OCI-LY3 (cell line): ENCODE data around the gene VGLL4.

Experiments
- H2AFZ ChIP-seq: fragments of 200-600, 300-600 bp; shearing (Covaris generic); 2 replicates; pipeline ENCODE4 v1.6.0; 2014; ENCODE audit warnings: antibody characterized with exemption, low read depth, low read length
- H3K27ac ChIP-seq: fragments of 200-600, 300-600 bp; sonication (generic); 2 replicates; pipeline ENCODE4 v1.5.1; 2014; ENCODE audit warnings: mild to moderate bottlenecking, low read length, moderate library complexity, mixed read lengths
- H3K27me3 ChIP-seq: fragments of 200-600, 300-600 bp; sonication (generic); 2 replicates; pipeline ENCODE4 v1.6.1; 2014; ENCODE audit warnings: low read depth, low read length, mixed read lengths
- H3K36me3 ChIP-seq: fragments of 200-600, 300-600 bp; sonication (generic); replicated peaks from 2 replicates; pipeline ENCODE3; 2014; ENCODE audit warnings: low read depth, low read length, mixed read lengths
- H3K4me1 ChIP-seq: fragments of 300-600, 200-600 bp; sonication (generic); 2 replicates; pipeline ENCODE4 v1.6.1; 2014; ENCODE audit warnings: low read length, mixed read lengths
- H3K4me2 ChIP-seq: fragments of 200-600, 300-600 bp; sonication (generic); 2 replicates; pipeline ENCODE4 v1.6.1; 2014; ENCODE audit warnings: low read length, mixed read lengths
- H3K4me3 ChIP-seq: fragments of 300-600, 200-600 bp; sonication (generic); 2 replicates; pipeline ENCODE4 v1.5.1; 2014; ENCODE audit warnings: antibody characterized with exemption, mild to moderate bottlenecking, low read length, moderate library complexity
- H3K79me2 ChIP-seq: fragments of 300-600, 200-600 bp; shearing (Covaris generic); 2 replicates; pipeline ENCODE4 v1.6.1; 2014; ENCODE audit warnings: mild to moderate bottlenecking, low read length, mixed read lengths
- H3K9ac ChIP-seq: fragments of 300-600, 200-600 bp; shearing (Covaris generic); 2 replicates; pipeline ENCODE4 v1.6.0; 2014; ENCODE audit warnings: mild to moderate bottlenecking, low read length, moderate library complexity
- H3K9me3 ChIP-seq: fragments of 200-600, 300-600 bp; shearing (Covaris generic); 2 replicates; pipeline ENCODE4 v1.6.1; 2014; ENCODE audit warnings: low read length, mixed read lengths; ENCODE audit not compliant: insufficient read depth
- H4K20me1 ChIP-seq: fragments of 200-600, 300-600 bp; sonication (generic); 2 replicates; pipeline ENCODE4 v1.6.1; 2016; ENCODE audit warnings: low read length, mixed read lengths; ENCODE audit not compliant: insufficient read depth
- CTCF ChIP-seq: fragments of 200-600, 300-600 bp; sonication (generic); IDR thresholded peaks from 2 replicates; pipeline ENCODE4 v1.5.1; 2014; ENCODE audit warnings: antibody characterized with exemption, low read length, low read depth
- EZH2phosphoT487 ChIP-seq: fragments of 200-600 bp; shearing (Covaris generic); IDR thresholded peaks from 2 replicates; pipeline ENCODE4 v1.6.1; 2018; ENCODE audit warnings: antibody characterized with exemption, mixed run types, low read depth

Gene VGLL4

DNA sequence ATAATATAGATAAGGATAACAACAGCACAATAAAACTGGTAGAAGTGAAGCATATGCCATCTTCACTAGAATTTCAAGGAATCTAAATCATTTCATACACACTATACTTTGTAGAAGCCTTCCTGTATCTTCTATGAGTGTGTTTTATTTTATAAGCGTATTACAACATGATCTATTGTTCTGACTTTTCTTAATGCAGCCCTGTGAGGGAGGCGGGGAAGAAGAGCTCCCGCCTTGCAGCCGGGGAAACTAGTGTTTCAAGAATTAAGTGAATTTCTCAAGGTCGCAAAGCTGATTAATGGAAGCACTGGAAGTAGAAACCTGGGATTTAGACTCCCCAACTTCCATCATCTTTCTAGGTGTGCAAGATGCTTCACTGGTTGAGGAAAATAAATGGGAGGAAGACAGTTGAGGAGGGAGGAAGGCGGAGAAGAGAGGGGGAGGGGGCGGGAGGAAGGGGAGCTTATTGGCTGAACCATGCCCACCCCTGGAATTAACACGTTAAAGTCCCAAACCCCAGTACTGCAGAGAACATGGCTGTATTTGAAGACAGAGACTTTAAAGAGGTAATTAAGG is 32.9 kb downstream of the VGLL4 start:
- no peak overlapping the region for H3K27ac ChIP-seq
- H3K9me3 ChIP-seq: no peaks in the 10 kb centered on the region
- H3K36me3 ChIP-seq: no peaks in the 10 kb centered on the region

GRCh38 chr3:11610044-11610671 is 33.6 kb downstream of the VGLL4 start:
- H4K20me1 ChIP-seq: peaks cover 44% of the 10 kb centered on the region
- no peak overlapping the region for H3K4me2 ChIP-seq
- H3K9ac ChIP-seq: no peak overlapping the region
- H3K79me2 ChIP-seq: peaks cover 31% of the 10 kb centered on the region
- H3K27ac ChIP-seq: no peak overlapping the region
- H3K27me3 ChIP-seq: no peaks in the 10 kb centered on the region
- no peaks in the 10 kb centered on the region for H3K36me3 ChIP-seq
- no peak overlapping the region for H3K4me3 ChIP-seq
- no peaks in the 10 kb centered on the region for H3K9me3 ChIP-seq
- TF ChIP-seq EZH2phosphoT487 (no peak), CTCF (no peak)
- no peaks in the 10 kb centered on the region for H3K4me1 ChIP-seq
- H2AFZ ChIP-seq: no peak overlapping the region

More for the DNA sequence above, 32.9 kb downstream of the VGLL4 start:
- Histone ChIP-seq H3K79me2 (peaks cover 32% of the 10 kb centered on the region), H2AFZ (no peak overlapping the region), H3K27me3 (no peaks in the 10 kb centered on the region), H4K20me1 (peaks cover 48% of the 10 kb centered on the region), H3K4me1 (no peaks in the 10 kb centered on the region), H3K4me3 (no peak overlapping the region), H3K4me2 (no peak overlapping the region), H3K9ac (no peak overlapping the region)
- no peak for TF ChIP-seq CTCF
- no peak for TF ChIP-seq EZH2phosphoT487

- peaks cover 29% of the 10 kb centered on the region for H3K79me2 ChIP-seq
- no peak overlapping the region for H3K27ac ChIP-seq
- H3K4me2 ChIP-seq: no peak overlapping the region
- no peak overlapping the region for H2AFZ ChIP-seq
- H3K9ac ChIP-seq: no peak overlapping the region
- peaks cover 46% of the 10 kb centered on the region for H4K20me1 ChIP-seq
- TF ChIP-seq CTCF: no peak
- no peak for TF ChIP-seq EZH2phosphoT487
- no peaks in the 10 kb centered on the region for H3K27me3 ChIP-seq
- H3K36me3 ChIP-seq: no peaks in the 10 kb centered on the region
- no peaks in the 10 kb centered on the region for H3K4me1 ChIP-seq
- no peak overlapping the region for H3K4me3 ChIP-seq
- H3K9me3 ChIP-seq: no peaks in the 10 kb centered on the region
Measured at GRCh38 chr3:11609481-11609880, 34.2 kb downstream of the VGLL4 start.

GRCh38 chr3:11607816-11608215 is 35.9 kb downstream of the VGLL4 start:
- Histone ChIP-seq H3K27me3 (no peaks in the 10 kb centered on the region), H3K9ac (no peak overlapping the region), H3K36me3 (no peaks in the 10 kb centered on the region), H3K27ac (no peak overlapping the region), H3K4me3 (no peak overlapping the region), H3K4me2 (no peak overlapping the region), H4K20me1 (peaks cover 47% of the 10 kb centered on the region), H2AFZ (no peak overlapping the region), H3K4me1 (no peaks in the 10 kb centered on the region), H3K9me3 (no peaks in the 10 kb centered on the region), H3K79me2 (peaks cover 29% of the 10 kb centered on the region)
- TF ChIP-seq EZH2phosphoT487: no peak
- no peak for TF ChIP-seq CTCF
